ENCODE measurements around the gene RDM1.
A peak's percentile ranks its signal among the peaks of the same experiment; 100 is the strongest.

RDM1 gene

DNA sequence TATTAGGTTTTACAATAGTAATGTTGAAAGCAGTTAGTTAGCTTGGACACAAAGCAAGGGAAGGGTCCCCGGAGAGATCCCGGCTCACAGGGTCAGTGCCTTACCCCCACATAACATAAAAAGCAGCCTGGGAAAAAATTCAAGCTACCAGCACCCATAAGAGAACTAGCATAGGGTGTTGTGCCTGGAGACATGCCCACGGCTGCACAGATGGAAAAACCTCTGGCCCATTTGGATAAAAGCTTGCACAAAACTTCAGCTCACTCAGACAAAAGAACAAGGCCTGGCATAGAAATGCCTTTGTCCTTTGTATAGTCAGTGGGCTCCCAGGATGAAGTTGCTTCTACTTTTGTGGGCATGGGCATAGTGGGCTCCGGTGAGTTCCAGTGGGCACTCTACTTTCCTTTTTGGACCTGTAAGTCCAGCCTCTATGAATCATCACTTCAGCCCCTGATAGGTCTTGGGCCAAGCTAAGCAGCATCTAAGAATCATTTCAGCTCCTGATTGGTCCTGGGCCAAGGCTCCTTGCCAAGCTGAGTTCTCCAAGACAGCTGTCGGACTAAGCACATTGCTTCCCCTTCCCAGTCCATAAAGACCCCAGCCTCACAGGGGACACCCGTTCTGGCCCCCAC is 1.3 kb upstream of the RDM1 start:
- DNase-seq = no peak

DNA sequence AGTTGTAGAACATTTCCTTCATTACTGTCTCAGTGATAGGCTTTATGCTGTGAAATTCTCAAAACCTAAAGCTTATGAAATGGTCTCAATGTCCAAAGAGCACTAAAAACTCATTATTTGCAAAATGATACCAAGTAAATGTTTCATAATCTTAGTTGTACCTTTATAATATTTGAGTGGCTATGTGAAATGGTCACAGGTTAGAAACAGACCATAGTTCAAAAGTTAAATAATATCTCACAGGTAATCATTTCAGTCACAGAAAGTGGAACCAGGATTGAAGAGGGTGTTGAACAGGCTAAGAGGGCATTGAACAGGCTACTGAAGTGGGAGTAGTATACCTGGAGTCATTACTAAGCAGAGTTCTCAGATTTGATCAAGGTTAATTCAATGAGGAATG is 2.9 kb downstream of the RDM1 start:
- DNase-seq = no peak

DNA sequence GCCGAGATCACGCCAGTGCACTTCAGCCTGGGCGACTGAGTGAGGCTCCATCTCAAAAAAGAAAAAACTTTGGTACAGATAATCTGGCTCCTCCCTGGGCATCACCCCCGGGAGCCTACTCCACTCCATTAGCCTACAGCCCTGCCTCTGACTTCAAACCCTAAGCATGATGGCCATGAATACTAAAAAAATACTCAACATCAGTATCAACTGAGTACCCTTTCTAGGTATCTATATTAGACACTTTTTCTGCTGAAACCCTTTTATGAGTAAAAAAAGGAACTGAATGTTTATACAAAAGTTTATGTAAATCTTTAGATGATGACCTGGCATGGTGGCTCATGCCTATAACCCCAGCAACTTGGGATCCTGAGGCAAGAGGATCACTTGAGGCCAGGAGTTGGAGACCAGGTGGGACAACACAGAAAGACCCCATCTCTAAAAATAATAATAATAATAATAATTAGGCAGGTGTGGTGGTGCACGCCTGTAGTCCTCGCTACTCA is 6.9 kb downstream of the RDM1 start:
- DNase-seq = no peak

DNA sequence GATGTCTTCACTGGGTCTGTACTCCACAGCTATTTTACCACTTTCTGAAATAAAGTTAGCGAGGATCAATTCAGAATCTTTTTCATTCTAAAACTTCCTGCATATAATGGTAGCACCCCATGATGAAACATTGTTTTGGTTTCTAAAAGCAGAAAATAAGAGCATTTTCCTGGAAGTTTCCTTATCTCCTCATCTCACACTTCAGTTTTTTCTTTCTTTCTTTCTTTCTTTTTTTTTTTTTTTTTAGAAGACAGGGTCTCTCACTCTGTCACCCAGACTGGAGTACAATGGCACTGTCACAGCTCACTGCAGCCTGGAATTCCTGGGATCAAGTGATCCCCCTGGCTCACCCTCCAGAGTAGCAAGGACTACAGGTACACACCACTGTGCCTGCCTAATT is 10.3 kb downstream of the RDM1 start:
- DNase-seq = no peak

DNA sequence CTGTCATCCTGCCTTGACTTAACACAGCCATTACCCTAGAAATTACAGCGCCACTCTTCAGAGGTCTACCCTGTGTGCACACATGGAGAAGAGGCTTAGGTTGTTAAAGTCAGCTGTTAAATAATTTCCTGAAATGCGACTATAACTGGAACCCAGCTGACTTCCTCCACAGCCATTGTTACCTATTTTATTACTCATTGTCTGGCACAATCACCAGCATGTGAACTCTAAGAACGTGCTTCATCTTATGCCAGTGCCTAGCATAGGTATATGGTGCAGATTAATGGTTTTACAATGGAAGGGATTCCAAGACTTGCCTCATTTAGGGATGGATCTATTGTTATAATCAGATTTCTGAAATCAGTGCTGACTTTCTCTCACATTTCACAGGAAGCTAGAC is 11.9 kb downstream of the RDM1 start:
- no peak for DNase-seq

DNA sequence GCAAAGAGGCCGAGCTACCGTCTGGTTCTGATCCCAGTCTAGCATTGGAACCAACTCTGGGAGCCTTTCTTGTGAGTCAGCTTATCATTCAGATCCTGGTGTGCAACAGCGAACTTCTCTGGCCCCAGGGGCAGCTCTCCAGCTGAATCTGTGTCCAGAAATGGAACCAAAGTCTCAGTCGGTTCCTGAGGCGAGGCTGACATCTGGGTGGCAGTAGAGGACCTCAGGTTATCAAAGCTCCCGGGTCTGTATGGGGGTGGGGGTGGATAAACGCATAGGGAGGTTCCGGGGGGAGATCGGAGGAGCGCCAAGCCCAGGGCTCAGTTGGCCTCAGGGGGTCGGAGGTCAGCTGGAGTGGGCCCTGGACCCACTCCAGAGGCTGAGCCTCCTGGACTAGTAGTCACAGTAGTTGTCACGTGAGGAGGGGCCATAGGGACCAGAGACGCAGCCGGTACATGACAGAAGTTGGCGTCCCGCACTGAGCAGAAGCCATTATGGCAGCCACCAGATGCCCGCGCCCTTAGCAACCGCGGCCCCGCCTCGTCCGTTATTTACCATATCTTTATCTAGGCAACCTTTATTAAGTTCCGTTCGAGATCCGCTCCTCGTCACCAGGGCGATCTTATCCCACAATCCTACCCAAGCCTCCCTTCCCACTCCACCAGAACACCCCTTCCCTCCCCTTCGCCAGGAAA is 12.9 kb downstream of the RDM1 start:
- DNase-seq = no peak

DNA sequence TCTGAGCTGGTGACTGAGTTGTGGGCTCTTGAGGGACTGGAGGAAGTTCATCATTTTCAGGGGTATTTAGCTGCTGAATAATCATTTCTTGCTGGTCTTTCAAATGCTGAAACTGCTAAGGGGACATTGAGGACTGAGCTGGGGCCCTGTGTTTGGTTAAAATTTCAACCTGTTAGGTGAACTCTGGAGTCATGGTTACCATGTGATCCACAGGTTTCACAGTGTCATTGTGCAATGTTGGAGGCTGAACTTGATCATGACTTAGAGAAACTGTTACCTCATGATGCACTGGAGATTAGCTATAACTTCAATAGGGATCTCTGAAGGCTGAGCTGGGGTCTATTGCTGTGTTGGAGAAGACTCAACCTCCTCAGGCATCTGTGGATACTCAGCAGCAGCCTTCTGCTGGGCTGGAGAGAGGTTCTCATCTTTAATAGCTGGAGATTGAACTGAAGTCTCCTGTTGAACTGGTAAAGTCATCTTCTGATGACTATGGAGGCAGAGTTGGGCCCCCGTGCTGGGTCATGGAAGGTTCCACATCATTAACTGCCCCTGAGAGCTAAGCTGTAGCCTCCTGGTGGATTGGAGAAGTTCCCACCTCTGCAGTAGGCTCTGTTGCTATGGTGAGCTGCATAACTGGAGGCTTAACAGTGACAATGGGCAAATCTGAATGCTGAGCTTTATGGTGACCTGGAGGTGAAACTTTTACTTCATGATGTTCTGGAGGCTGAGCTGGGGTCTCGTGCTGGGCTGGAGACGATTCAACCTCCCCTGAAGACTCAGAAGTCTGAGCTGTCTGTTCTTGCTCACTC is 15.2 kb downstream of the RDM1 start:
- DNase-seq = no peak

DNA sequence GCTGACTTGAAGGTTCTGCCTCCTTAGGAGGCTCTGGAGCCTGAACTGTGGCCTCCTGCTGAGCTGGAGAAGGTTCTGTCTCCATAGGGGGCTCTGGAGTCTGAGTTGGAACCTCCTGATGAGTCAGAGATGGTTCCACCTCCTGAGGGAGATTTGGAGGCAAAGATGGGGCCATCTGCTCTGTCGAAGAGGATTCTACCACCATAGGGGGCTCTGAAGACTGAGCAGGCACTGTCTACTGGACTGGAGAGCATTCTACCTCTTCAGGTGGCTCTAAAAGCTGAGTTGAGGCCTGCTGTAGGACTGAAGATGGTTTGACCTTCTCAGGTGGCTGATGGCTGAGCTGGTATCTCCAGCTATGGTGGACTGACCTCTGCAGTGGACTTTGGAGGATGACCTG is 16.2 kb downstream of the RDM1 start:
- no peak for DNase-seq

DNA sequence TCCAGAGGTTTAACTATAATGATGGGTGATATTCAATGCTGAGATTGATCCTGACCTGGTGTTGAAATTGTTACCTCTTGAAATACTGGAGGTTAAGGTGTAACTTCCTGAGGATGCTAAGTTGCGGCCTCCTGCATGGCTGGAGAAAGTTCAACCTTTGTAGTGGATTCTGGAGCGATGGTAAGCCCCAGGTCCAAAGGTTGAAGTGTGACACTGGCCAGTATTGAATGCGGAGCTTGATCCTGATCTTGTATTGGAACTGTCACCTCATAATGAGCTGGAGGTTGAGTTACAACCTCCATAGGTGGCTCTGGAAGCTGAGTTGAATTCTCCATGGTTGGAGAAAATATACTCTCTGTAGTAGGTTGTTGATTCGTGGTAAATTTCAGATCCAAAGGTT is 17.0 kb downstream of the RDM1 start:
- no peak for DNase-seq

DNA sequence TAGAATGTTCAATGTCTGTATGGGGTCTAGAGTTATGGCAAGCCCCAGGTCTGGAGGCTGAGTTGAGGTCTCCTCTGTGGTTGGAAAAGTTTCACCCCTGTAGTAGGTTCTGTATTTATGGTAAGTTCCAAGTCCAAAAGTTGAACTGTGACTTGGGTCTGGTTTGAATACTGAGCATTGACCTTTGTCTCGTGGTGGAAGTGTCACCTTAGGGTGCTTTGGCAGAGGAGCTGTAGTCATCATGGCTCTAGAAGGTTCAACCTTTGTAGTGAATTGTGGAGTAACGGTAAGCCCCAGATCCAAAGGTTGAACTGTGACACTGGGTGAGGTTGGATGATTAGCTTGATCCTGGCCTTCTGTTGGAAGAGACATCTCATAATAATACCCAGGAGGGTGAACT is 17.6 kb downstream of the RDM1 start:
- no peak for DNase-seq

DNA sequence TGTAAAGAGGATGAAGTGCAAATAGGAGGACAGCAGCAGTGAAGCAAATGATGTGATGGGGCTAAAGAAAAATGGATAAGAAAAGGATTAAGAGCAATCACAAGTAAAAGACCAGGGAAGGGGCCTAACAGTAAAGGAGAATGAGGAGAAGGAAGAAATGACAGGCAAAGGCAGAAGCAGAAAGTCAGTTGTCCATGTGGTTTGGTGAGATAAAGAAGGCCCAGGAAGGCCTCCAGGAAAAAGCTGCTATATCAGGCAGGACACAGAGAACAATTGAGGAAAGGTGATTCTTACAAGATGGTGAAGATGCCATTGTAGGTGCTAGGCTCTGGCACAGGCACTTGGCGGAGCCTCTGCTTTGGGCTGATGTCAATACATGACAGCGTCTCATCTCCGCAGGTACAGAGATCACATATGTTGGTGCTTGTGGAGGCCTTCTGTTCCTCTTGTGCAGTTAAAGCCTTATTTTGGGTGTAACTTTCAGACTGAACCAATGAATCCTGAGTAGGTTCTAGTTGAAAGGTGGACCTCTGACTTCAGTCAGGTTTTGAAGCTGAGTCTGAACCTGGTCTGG is 18.1 kb downstream of the RDM1 start:
- no peak for DNase-seq

DNA sequence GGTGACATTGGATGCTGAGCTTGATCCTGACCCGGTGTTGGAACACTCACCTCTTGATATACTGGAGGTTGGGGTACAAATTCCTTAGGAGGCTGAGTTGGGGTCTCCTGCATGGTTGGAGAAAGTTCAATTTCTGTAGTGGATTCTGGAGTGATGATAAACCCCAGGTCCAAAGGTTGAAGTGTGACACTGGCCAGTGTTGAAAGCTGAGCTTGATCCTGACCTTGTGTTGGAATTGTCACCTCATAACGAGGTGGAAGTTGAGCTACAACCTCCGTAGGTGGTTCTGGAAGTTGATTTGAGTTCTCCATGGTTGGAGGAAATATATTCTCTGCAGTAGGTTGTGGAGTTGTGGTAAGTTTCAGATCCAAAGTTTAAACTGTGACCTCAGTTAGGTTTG is 21.2 kb downstream of the RDM1 start:
- no peak for DNase-seq

DNA sequence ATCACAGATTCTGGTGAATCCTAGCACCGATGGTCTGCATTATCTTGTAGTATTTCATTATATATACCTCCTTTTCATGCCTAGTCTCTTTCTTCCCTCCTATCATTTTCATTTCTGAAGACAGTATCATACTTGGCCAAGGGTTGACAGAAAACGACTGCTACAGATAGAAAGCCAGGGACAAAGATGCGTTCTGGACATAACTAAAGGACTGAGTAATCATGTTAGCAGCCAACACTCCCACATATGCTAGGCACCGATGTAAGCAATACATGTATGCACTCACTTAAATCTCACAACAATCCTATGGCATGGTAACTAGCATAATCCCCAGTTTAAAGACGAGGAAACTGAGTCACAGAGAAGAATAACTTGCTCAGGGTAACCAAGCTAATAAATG is 22.9 kb downstream of the RDM1 start:
- no peak for DNase-seq

DNA sequence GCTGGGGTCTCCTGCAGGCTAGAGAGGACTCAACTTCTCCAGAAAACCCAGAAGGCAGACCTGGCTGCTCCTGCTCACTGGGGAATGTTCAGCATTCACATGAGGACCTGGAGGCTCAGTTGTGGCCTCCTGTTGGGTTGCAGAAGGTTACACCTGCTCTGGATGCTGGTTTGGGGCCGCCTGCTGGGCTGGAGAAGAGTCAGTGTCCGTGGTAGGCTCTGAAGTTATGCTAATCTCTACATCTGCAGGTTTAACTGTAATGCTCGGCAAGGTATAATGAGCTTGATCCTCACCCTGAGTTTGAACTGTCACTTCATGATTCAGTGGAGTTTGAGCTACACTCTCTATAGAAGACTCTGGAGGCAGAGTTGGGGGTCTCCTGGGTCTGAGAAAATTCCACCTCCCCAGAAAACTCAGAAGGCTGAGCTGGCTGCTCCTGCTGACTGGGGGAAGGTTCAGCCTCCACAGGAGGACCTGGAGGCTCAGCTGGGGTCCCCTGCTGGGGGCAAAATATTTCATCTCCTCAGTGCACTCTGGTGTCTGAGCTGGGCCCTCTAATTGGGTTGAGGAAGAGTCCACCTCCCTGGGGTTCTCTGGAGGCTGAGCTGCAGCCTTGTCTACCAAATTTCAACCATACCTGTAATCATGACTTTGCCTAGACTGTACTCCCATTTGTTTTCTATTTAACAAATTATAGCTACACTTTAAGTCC is 23.5 kb downstream of the RDM1 start:
- DNase-seq = no peak

DNA sequence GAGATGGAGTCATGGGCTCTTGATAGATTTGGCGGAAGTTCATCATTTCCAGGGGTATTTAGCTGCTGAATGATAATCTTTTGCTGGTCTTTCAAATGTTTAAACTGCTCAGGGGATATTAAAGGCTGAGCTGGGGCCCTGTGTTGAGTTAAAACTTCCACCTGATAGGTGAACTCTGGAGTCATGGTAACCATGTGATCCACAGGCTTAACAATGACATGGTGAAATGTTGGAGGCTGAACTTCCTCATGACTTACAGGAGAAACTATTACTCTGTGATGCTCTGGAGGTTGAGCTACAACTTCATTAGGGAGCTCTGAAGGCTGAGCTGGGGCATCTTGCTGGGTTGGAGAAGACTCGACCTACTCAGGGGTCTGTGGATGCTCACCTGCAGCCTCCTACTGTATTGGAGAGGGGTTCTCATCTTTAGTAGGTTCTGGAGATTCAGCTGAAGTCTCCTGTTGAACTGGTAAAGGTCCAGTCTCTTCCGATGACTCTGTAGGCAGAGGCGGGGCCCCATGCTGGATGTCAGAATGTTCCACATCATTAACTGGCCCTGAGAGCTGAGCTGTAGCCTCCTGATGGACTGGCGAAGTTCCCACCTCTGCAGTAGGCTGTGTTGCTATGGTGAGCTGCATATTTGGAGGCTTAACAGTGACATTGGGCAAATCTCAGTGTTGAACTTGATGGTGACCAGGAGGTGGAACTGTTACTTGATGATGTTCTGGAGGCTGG is 24.2 kb downstream of the RDM1 start:
- no peak for DNase-seq

DNA sequence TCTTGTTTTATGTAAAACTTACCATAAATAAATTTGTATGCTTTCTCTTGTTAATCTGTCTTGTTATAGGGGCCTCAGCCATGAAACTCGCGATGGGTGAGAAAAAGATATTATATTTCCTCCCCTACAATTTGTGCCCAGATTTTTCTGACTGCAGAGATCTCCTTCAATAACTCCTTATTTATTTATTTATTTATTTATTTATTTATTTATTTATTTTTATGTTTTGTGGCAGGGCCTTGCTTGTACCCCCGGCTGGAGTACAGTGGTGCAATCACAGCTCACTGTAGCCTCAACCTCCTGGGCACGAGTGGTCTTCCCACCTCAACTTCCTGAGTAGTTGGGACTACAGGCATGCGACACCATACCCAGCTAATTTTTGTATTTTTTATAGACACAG is 27.1 kb downstream of the RDM1 start:
- no peak for DNase-seq

DNA sequence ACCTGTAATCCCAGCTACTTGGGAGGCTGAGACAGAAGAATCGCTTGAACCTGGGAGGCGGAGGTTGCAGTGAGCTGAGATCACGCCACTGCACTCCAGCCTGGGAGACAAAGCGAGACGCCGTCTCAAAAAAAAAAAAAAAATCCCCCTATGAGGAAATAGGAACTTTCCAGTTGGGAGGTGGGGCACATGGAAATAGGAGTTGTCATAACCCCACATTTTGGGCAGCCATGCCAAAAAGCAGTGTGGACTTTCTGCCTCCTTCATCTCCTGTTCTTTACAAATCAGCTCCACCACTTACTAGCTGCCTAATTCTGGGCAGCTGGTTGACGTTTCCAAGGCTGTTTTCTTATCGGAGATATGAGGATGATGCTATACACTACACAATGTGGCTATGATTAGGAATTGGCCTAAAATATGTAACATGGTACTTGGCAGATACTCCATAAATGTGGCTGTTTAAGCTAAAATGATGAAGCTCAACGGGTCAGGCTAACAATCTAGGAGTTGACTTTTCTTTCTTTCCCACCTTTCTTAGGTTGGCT is 28.9 kb downstream of the RDM1 start:
- no peak for DNase-seq

DNA sequence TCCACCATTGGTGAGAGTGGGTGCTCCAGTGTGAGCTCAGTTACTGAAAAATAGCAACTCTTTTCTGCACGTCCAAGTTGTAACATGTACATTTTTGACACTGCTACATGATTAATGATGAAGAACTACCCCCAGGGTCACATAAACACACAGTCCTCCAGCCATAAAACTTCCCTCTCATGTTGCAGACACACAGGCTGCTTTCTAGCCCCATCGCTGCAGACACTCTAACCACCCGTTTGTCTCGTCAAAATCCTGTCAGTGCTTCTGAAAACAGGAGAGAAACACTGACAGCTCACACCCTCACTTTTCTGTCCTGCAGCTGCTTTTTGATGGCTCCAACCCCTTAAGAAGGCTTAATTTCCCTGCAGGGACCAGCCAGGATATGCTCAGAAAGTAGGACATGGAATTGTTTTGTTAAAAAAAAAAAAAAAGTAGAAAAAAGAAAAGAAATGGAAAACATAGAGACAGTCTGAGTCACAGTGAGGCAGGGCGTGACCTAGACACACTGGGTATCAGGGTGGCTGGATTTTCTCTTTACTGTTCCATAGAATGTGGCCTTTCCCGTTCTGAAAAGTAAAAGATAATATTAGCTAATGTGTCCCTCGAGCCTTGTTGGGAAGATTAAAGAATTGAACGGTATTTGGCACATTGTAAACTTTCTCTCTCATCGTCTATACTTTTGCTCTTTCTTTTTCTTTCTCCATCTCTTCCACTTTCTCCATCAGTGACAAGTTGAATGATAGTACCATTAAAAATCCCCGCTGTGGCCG is 29.7 kb downstream of the RDM1 start:
- no peak for DNase-seq

DNA sequence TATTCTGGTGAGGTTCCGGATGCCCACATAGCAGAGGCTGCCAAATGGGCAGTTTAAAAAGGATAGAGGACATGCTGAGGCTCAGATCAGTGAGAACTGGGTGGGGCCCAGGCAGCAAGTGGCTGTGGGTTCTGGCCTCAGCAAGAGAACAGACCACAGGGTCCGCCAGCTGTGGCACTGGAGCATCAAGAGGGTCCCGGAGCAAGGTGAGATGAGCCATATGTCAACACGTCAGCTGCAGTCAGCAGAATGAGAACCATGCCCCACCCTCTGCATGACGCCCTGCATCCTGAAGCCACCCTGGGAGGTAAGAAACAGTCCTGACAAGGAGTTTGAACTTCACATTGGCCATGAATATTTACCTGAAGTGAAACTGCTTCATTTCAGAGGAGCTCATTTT is 30.3 kb downstream of the RDM1 start:
- no peak for DNase-seq

DNA sequence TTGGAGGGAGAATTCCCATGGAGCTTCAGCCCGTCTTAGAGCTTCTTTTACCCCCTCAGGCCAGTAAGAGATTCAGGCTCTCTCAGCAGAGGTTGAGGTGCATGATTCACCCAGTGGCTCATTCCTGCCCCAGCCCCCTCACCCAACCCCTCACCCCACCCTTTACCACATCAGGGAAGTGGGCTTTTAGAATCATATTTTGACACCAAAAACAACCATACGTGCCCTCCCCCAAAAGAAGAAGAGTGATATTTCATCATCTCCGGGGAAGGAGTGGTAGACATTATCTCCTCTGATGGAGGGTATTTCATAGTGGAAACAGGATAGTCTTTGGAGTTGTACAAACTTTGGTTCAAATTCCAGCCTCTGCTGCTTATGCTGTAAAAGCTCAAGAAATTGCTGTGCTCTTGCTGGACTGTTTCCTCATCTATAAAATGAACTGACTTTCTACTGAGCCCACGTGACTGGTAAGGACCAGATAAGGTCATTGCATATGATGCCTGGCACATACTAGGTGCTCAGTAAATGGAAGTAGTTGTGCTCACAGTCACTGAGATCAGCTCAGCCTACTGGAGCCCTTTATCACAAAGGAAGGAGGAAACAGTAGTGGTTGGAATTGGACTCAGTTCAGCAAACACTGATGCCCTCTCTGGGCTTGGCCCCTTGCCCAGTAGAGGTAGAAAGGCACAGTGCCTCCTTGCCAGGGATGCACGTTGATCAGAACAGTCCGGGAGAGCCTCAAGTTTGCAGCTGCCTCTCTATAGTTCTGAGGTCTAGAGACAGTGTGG is 32.1 kb downstream of the RDM1 start:
- peak; percentile 59 to 67 for DNase-seq

All from activated T-cell treated with anti-CD3 and anti-CD28 coated beads, Interleukin-2, amount 50 U/mL, for 48 hours (primary cell).